IPS-18c (cell line): Measurements from ENCODE around the gene ING5.
"Not testable (repeated sequence)": the region's sequence is repeated elsewhere in the genome, so short reads cannot be mapped to it uniquely, and the experiment has no call there.

Experiments used
- H3K4me3 ChIP-seq: 2 replicates; pipeline ENCODE4 v1.7.0; 2013; ENCODE audit warnings: low read depth, mild to moderate bottlenecking, low read length, moderate library complexity; ENCODE audit not compliant: insufficient read depth
- H3K9me3 ChIP-seq: one replicate; pipeline ENCODE4 v1.6.1; 2013; ENCODE audit warnings: mild to moderate bottlenecking, low read length, moderate library complexity; ENCODE audit not compliant: control insufficient read depth, insufficient read depth

Gene ING5

GRCh38 chr2:241701399-241702154 is at the start of gene ING5:
TSS of gene ING5 (plus strand) at chr2:241702039. CDS start at chr2:241702066, 27 bp downstream.
- H3K4me3 ChIP-seq: peak within 1 kb of the TSS; percentile 95

GRCh38 chr2:241652142-241652541 is 49.7 kb upstream of the ING5 start:
- no peaks in the 10 kb centered on the region for H3K9me3 ChIP-seq
- H3K4me3 ChIP-seq: no peak overlapping the region

More at GRCh38 chr2:241701399-241702154, at the start of gene ING5:
- H3K9me3 ChIP-seq: no peaks in the 10 kb centered on the region

GRCh38 chr2:241652722-241653121 is 49.1 kb upstream of the ING5 start:
- H3K4me3 ChIP-seq: no peak overlapping the region
- no peaks in the 10 kb centered on the region for H3K9me3 ChIP-seq

GRCh38 chr2:241653210-241653750 is 48.6 kb upstream of the ING5 start:
- H3K9me3 ChIP-seq: no peaks in the 10 kb centered on the region

GRCh38 chr2:241654551-241654950 is 47.3 kb upstream of the ING5 start:
- Histone ChIP-seq H3K4me3 (no peak overlapping the region), H3K9me3 (no peaks in the 10 kb centered on the region)

More at GRCh38 chr2:241653210-241653750, 48.6 kb upstream of the ING5 start:
- H3K4me3 ChIP-seq: no peak overlapping the region

- H3K9me3 ChIP-seq: no peaks in the 10 kb centered on the region
- no peak overlapping the region for H3K4me3 ChIP-seq
These were observed 46.2 kb upstream of the ING5 start for GRCh38 chr2:241655516-241656189.

GRCh38 chr2:241656190-241656741 is 45.6 kb upstream of the ING5 start:
- Histone ChIP-seq H3K4me3 (no peak overlapping the region), H3K9me3 (no peaks in the 10 kb centered on the region)

- Histone ChIP-seq H3K9me3 (no peaks in the 10 kb centered on the region), H3K4me3 (no peak overlapping the region)
These were observed 44.0 kb upstream of the ING5 start for GRCh38 chr2:241657786-241658254.

- no peak overlapping the region for H3K4me3 ChIP-seq
- H3K9me3 ChIP-seq: no peaks in the 10 kb centered on the region
These were observed 43.5 kb upstream of the ING5 start for GRCh38 chr2:241658296-241658695.

- Histone ChIP-seq H3K4me3 (no peak overlapping the region), H3K9me3 (no peaks in the 10 kb centered on the region)
These were observed 42.6 kb upstream of the ING5 start for GRCh38 chr2:241659150-241659739.

- H3K4me3 ChIP-seq: no peak overlapping the region
- H3K9me3 ChIP-seq: no peaks in the 10 kb centered on the region
These were observed 41.1 kb upstream of the ING5 start for GRCh38 chr2:241660593-241661213.

- H3K9me3 ChIP-seq, H3K4me3 ChIP-seq: not testable (repeated sequence)
These were observed 39.1 kb upstream of the ING5 start for GRCh38 chr2:241662731-241663130.

- Histone ChIP-seq H3K4me3 (no peak overlapping the region), H3K9me3 (no peaks in the 10 kb centered on the region)
These were observed 36.0 kb upstream of the ING5 start for GRCh38 chr2:241665731-241666440.

- no peaks in the 10 kb centered on the region for H3K9me3 ChIP-seq
- no peak overlapping the region for H3K4me3 ChIP-seq
These were observed 35.0 kb upstream of the ING5 start for GRCh38 chr2:241666627-241667400.

- Histone ChIP-seq H3K9me3 (no peaks in the 10 kb centered on the region), H3K4me3 (no peak overlapping the region)
These were observed 33.5 kb upstream of the ING5 start for GRCh38 chr2:241668354-241668753.

GRCh38 chr2:241668839-241669238 is 33.0 kb upstream of the ING5 start:
- no peaks in the 10 kb centered on the region for H3K9me3 ChIP-seq
- H3K4me3 ChIP-seq: no peak overlapping the region
